NCI-H187 treated with DMSO at 0.1 percent for 48 hours (cell line): Measurements from ENCODE around the gene SFXN4.
"Not testable (repeated sequence)": the region's sequence is repeated elsewhere in the genome, so short reads cannot be mapped to it uniquely, and the experiment has no call there.

Experiments used
- DNase-seq: peaks from one replicate; lab custom pipeline; 2025; lab: John Stamatoyannopoulos, UW

The SFXN4 gene

DNA sequence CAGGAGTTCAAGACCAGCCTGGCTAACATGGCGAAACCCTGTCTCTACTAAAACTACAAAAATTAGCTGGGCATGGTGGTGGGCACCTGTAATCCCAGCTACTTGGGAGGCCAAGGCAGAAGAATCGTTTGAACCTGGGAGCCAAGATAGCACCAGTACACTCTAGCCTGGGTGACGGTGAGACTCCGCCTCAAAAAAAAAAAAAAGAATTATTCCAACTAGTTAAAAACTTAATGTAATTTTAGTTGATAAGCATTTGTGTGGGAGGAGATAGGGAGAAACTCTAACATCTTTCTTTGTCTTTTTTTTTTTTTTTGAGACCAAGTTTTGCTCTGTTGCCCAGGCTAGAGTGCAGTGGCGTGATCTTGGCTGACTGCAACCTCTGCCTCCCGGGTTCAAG is 58.4 kb downstream of the SFXN4 start:
- not testable (repeated sequence) for DNase-seq

DNA sequence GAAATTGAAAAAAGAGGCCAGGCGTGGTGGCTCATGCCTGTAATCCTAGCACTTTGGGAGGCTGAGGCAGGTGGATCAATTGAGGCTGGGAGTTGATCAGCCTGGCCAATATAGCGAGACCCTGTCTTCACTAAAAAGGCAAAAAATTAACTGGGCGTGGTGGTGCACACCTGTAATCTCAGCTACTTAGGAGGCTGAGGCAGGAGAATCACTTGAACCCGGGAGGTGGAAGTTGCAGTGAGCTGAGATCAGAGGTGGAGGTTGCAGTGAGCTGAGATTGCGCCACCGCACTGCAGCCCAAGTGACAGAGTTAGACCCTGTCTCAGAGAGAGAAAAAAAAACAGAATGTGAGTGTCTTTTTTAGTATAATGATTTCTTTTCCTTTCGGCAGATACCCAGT is 59.6 kb downstream of the SFXN4 start:
- DNase-seq, result not testable (repeated sequence)

GRCh38 chr10:119105155-119105554 is 60.4 kb downstream of the SFXN4 start:
- DNase-seq, result no peak

DNA sequence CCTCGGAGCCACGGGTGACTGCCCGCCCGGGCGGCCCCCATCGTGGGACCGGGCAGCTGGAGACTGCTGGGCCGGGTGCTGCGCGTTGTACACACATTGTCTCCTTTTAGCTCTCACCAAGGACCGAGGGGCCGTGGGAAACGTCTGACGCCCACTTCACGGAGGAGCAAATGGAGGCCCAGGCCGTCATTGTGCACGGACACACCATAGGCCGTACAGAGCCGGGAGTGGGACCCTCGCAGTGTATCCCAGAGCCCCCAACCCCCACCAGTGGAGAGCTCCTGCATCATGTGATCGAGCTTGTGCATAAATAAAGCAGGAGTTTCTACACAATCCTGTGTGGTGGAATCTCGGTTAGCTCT is 60.9 kb downstream of the SFXN4 start:
- DNase-seq, result no peak

- no peak for DNase-seq
Measured at GRCh38 chr10:119103903-119104653, 61.4 kb downstream of the SFXN4 start, which contains the start of gene DENND10. DENND10 (plus strand) TSS chr10:119104113; CDS start chr10:119104143, 30 bp downstream.

GRCh38 chr10:119103241-119103902 is 62.1 kb downstream of the SFXN4 start:
- DNase-seq, result no peak

DNA sequence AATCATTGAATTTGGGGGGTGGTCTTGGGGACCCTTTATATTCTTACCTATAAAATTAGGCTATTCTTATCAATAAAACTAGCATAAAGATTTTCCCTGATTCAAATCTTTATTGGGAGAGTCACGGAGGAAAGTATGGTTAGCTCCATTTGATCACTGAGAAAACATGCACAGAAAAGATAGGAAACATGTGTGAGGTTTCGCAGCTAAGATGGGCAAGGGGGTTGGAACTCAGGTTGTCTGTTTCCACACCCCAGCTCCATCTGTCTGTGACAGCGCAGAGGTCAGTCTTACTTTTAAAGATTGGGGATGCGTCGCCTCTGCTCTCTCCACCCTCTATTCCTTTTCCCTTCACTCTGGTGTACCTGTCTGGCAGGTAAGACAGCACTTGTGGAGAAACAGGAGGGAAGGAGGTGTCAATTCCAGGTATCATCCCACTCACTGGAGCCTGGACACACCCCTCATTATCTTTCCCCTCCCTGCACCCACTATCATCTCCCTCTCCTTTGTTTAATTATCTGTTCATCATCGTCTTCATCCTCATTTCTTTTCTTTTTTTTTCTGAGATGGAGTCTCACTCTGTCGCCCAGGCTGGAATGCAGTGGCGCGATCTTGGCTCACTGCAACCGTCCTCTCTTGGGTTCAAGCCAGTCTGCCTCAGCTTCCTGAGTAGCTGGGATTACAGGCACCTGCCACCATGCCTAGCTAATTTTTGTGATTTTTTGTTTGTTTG is 64.0 kb downstream of the SFXN4 start:
- no peak for DNase-seq

DNA sequence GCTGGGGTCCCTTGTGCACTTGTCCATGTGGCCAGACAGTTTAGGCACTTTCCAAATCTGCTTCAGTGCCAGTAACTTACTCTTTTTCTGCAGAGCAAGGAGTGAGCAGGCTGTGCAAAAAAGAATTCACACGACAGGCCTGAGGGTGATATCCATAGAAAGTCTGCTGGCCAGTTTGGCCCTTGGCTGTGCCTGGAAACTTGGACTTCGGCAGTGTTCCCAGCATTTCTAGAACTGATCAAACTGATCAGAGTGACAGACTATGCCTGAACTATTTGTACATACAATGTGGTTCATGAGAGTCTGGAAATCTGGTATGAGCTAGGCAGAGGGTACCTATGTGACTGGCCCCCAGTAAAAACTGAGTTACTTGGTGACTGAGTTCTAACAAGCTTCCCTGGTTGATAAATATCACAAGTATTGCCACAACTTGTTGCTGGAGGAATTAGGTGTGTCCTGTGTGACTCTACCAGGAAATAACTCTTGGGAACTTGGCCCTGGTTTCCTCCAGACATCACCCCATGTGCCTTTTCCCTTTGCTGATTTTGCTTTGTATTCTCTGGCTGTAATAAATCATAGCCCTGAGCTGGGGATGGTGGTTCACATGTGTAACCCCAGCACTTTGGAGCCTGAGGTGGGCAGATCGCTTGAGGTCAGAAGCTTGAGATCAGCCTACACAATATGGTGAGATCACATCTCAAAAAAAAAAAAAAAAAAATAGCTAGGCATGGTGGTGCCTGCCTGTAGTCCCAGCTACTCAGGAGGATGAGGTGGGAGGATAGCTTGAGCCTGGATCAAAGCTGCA is 64.9 kb downstream of the SFXN4 start:
- no peak for DNase-seq

GRCh38 chr10:119098576-119098975 is 66.9 kb downstream of the SFXN4 start:
- no peak for DNase-seq

GRCh38 chr10:119096641-119097415 is 68.7 kb downstream of the SFXN4 start:
- not testable (repeated sequence) for DNase-seq

DNA sequence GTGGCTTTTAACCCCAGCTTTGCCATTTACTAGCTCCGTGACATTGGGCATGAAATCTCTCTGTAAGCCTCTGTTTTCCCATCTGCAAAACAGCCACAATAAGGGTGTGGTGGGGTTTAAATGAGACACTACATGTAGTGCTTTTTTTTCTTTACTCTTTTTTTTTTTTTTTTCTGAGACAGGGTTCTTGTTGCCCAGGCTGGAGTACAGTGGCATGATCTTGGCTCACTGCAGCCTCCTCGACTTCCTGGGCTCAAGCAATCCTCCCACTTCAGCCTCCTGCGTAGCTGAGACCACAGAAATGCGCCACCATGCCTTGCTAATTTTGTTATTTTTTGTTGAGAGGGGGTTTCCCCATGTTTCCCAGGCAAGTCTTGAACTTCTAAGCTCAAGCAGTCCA is 69.9 kb downstream of the SFXN4 start:
- no peak for DNase-seq

DNA sequence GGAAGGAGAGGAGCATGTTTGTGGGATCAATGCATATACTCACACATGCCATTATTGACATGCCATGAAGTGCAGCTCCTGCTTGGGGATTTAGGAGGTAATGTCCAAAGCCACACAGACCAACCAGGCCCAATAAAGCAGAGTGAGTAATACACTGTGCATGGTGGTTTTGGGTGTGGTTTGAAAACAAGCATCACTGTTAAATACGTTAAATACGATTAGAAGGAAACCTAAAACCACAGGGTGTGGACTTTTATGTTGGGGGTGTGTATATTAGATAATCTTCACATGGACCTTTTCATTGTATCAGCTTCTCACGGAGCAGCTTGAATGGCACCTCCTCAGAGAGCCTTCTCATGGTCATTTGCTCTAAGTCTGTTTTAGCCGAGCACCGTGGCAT is 74.5 kb downstream of the SFXN4 start:
- DNase-seq, result no peak
